Measurements from ENCODE around the gene STEEP1.
"Not testable (repeated sequence)": the region's sequence is repeated elsewhere in the genome, so short reads cannot be mapped to it uniquely, and the experiment has no call there.

STEEP1 gene

DNA sequence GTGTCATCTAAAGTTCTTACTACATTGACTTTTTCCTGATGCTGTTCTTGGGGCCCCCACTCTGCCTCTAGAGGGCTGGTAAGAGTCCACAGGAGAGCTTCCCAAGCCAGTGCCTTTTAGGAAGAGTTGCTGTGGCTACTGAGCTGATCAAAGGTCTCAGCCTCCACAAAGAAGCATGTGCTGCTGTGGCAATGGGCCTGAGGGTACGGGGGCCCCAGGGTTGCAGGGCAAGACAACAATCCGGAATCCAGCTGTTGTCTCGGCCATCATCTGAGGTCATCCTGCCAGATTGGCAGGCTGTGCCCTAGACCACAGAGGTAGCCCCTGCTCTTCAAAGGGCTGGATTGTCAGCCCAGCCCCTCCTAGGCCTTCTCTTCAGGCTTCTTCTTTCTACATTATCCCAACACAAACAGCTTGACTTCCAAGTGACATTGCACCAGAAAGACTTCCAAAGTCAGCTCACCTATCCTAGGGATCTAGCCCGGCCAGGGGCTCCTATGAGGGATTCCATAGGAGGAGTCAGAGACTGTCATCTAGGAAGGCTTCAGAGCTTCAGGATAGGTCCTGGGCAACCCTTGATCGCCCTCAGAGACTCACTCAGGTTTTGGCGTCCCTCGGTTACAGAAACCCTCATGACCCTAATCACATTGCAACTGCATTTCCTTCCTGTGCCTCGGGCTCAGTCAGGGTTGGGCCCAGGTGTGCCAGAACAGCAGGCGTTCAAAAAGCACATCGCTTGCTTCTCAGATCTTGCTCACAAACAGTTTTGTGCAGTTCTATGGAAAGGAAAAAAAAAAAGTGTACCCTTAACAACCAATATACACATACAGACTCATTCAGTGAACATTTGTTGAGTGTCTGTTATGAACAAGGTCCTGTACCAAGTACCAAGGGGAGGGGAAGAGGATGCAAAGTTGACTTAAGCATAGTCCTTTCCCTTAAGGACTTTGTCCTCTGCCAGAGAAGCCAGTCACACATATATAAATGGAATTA lies 69.2 kb downstream of the STEEP1 start:
- H2AFZ ChIP-seq (ENCODE audit: low read depth), result no peak overlapping the region
- H4K20me1 ChIP-seq (ENCODE audit: insufficient read depth), result no peaks in the 10 kb centered on the region
- H3K27me3 ChIP-seq (ENCODE audit: insufficient read depth, low read depth), result no peaks in the 10 kb centered on the region
- H3K9ac ChIP-seq, result no peak overlapping the region
- no peak overlapping the region for H3K4me2 ChIP-seq
- no peak for TF ChIP-seq CTCF (conservative IDR thresholded peaks at IDR 0.05; ENCODE audit: low read depth, low read length)
- H3K27ac ChIP-seq, result no peak overlapping the region
- no peak overlapping the region for H3K4me3 ChIP-seq (IDR thresholded peaks at IDR 0.05; ENCODE audit: insufficient read depth, low read depth, low read length)
- H3K79me2 ChIP-seq (ENCODE audit: insufficient read depth, low read depth), result no peaks in the 10 kb centered on the region
- no peaks in the 10 kb centered on the region for H3K4me1 ChIP-seq (ENCODE audit: low read depth, poor library complexity, severe bottlenecking)
- no peaks in the 10 kb centered on the region for H3K36me3 ChIP-seq (ENCODE audit: insufficient read depth)

DNA sequence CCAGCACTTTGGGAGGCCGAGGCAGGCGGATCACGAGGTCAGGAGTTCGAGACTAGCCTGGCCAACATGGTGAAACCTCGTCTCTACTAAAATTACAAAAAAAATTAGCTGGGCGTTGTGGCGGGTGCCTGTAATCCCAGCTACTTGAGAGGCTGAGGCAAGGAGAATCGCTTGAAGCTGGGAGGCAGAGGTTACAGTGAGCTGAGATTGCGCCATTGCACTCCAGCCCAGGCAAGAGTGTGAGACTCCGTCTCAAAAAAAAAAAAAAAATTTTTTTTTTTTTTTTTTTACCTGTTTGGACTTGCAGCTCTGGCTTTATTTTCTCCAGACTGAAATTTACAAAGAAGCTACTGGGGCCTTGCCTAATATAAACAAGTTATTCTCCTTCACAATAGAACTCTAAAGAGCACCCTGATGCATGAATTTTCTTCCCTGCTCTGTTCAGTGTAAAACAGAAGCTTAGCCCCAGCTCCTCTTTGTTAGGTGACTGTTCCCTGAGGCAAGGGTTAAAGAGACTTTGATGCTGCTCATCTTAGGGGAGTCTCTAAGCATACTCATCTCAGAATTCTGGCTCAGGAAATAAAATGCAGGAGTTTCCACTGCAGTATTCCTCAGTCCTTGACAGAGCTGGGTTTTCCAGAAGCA lies 71.2 kb downstream of the STEEP1 start:
- not testable (repeated sequence) for H3K4me2 ChIP-seq; H3K27me3 ChIP-seq (ENCODE audit: insufficient read depth, low read depth); H4K20me1 ChIP-seq (ENCODE audit: insufficient read depth); H2AFZ ChIP-seq (ENCODE audit: low read depth); H3K79me2 ChIP-seq (ENCODE audit: insufficient read depth, low read depth); H3K4me1 ChIP-seq (ENCODE audit: low read depth, poor library complexity, severe bottlenecking); H3K36me3 ChIP-seq (ENCODE audit: insufficient read depth); H3K9ac ChIP-seq; H3K4me3 ChIP-seq (IDR thresholded peaks at IDR 0.05; ENCODE audit: insufficient read depth, low read depth, low read length); H3K27ac ChIP-seq

GRCh38 chrX:119492463-119492862 lies 72.7 kb downstream of the STEEP1 start:
- Histone ChIP-seq H4K20me1 (ENCODE audit: insufficient read depth) (no peaks in the 10 kb centered on the region), H3K79me2 (ENCODE audit: insufficient read depth, low read depth) (no peaks in the 10 kb centered on the region), H3K36me3 (ENCODE audit: insufficient read depth) (no peaks in the 10 kb centered on the region), H2AFZ (ENCODE audit: low read depth) (no peak overlapping the region), H3K4me1 (ENCODE audit: low read depth, poor library complexity, severe bottlenecking) (no peaks in the 10 kb centered on the region), H3K27ac (no peak overlapping the region), H3K27me3 (ENCODE audit: insufficient read depth, low read depth) (no peaks in the 10 kb centered on the region), H3K9ac (no peak overlapping the region), H3K4me3 (IDR thresholded peaks at IDR 0.05; ENCODE audit: insufficient read depth, low read depth, low read length) (no peak overlapping the region), H3K4me2 (no peak overlapping the region)
- TF ChIP-seq CTCF (conservative IDR thresholded peaks at IDR 0.05; ENCODE audit: low read depth, low read length), result no peak

DNA sequence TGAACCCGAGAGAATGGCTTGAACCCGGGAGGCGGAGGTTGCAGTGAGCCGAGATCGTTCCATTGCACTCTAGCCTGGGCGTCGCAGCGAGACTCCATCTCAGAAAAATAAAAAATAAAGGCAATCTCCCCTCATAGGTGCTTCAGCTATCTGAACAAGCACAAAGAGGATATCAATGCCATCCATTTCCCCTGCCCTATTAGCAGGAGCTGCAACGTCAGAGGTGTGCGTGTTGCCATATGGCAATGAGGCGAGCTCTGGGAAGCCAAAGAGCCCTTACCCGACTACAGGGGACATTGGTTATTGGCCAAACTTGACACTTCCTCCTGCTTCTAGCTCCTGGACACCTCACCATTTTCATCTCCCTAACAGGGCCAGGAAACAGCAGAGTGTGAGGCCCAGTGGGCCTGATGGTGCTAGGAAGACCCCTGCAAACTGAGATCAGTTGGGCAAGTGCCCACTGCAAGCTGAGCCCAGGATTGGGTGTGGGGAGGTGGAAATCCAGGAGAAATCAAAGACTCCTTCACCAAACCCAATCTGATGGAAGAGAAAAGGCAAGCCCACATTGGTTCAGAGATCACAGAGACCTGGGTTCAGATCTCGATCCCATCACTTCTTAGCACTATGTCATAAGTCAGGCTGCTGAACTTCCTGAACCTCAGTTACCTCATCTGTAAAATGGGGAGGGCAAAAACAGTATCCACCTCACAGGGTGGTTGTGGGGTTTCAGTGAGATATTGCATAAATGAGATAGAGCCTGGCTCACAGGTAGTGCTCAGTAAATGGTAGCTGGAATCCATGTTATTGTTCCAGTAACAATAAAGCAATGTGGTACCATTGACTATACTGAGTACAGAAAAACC lies 75.8 kb downstream of the STEEP1 start:
- no peaks in the 10 kb centered on the region for H4K20me1 ChIP-seq (ENCODE audit: insufficient read depth)
- H2AFZ ChIP-seq (ENCODE audit: low read depth), result peak overlapping the region; percentile 22; the same call in 1 of the 2 replicates
- no peak overlapping the region for H3K27ac ChIP-seq
- H3K4me2 ChIP-seq, result no peak overlapping the region
- no peaks in the 10 kb centered on the region for H3K4me1 ChIP-seq (ENCODE audit: low read depth, poor library complexity, severe bottlenecking)
- H3K27me3 ChIP-seq (ENCODE audit: insufficient read depth, low read depth), result no peaks in the 10 kb centered on the region
- H3K79me2 ChIP-seq (ENCODE audit: insufficient read depth, low read depth), result no peaks in the 10 kb centered on the region
- no peak overlapping the region for H3K4me3 ChIP-seq (IDR thresholded peaks at IDR 0.05; ENCODE audit: insufficient read depth, low read depth, low read length)
- no peaks in the 10 kb centered on the region for H3K36me3 ChIP-seq (ENCODE audit: insufficient read depth)
- H3K9ac ChIP-seq, result no peak overlapping the region
- TF ChIP-seq CTCF (conservative IDR thresholded peaks at IDR 0.05; ENCODE audit: low read depth, low read length), result no peak
